IPS-20b (cell line): Measurements from ENCODE around the gene SPRN.
"Not testable (repeated sequence)": the region's sequence is repeated elsewhere in the genome, so short reads cannot be mapped to it uniquely, and the experiment has no call there.

Experiments
- H3K27ac ChIP-seq: one replicate; pipeline ENCODE4 v1.5.1; 2013; ENCODE audit warnings: low read length
- H3K27me3 ChIP-seq: 2 replicates; pipeline ENCODE4 v1.6.1; 2013; ENCODE audit warnings: mild to moderate bottlenecking, low read length, inconsistent platforms; ENCODE audit not compliant: insufficient read depth
- H3K36me3 ChIP-seq: 2 replicates; pipeline ENCODE4 v1.6.1; 2013; ENCODE audit warnings: low read depth, mild to moderate bottlenecking, inconsistent platforms, low read length, moderate library complexity; ENCODE audit not compliant: insufficient read depth
- H3K4me1 ChIP-seq: 2 replicates; pipeline ENCODE4 v1.6.1; 2013; ENCODE audit warnings: mild to moderate bottlenecking, control low read depth, inconsistent platforms, low read length, moderate library complexity; ENCODE audit not compliant: insufficient read depth
- H3K4me3 ChIP-seq: 2 replicates; pipeline ENCODE4 v1.5.1; 2013; ENCODE audit warnings: mild to moderate bottlenecking, low read length, inconsistent platforms
- H3K9ac ChIP-seq: 2 replicates; pipeline ENCODE4 v1.6.1; 2013; ENCODE audit warnings: low read depth, mild to moderate bottlenecking, inconsistent platforms, low read length, moderate library complexity
- H3K9me3 ChIP-seq: 2 replicates; pipeline ENCODE4 v1.6.1; 2013; ENCODE audit warnings: mild to moderate bottlenecking, low read depth, low read length, inconsistent platforms; ENCODE audit not compliant: insufficient read depth

Gene SPRN, protein sequence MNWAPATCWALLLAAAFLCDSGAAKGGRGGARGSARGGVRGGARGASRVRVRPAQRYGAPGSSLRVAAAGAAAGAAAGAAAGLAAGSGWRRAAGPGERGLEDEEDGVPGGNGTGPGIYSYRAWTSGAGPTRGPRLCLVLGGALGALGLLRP

DNA sequence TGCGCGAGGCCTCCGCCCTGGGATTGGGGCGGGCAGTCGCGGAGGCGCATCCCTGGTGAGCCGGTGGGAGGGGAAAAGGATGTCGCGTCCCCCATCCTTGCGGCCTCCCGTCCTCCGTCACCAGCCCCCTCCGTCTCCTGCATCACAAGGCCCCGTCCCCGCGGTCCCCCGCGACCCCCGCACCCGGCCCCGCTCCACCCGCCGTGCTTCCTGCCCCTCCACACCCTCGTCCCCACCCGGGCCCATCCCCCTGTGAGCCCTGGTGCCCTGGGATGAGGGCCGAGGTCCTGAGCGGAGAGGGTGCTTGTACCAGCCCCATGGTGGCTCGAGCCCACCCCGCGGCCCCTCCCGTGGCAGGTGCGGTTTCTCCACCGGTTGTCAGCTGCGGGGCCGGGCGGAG lies at the start of gene SPRN:
Gene SPRN (minus strand): TSS at position 25 of the 400 bp plus-strand sequence. CDS start 944 bp downstream, outside the sequence.
- peaks cover 17% of the 10 kb centered on the region for H3K27me3 ChIP-seq
- not testable (repeated sequence) for H3K36me3 ChIP-seq, H3K9me3 ChIP-seq, H3K9ac ChIP-seq, H3K4me1 ChIP-seq, H3K4me3 ChIP-seq, H3K27ac ChIP-seq

DNA sequence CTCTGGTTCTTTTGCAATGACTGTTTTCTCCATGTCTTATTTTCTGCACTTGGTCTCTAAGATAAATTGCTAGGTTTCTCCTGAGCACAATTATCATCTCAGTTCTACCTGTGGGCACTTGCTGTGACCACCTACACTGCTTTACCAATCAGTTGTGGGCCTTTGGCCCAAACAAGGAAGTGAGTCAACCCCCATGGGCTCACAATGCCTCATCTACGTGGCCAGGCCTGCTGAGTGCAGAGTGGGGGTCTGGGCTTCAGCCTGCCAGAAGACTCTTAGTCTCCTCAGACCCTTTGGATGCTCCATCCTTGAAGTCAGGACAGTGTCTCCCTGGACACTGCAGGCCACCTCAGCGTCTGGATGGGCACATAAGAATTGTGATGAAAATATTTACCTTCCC lies 49.6 kb upstream of the SPRN start:
- Histone ChIP-seq H3K9ac (no peak overlapping the region), H3K9me3 (peaks cover 69% of the 10 kb centered on the region), H3K27me3 (no peaks in the 10 kb centered on the region), H3K4me1 (no peaks in the 10 kb centered on the region), H3K4me3 (no peak overlapping the region), H3K36me3 (no peaks in the 10 kb centered on the region), H3K27ac (no peak overlapping the region)

DNA sequence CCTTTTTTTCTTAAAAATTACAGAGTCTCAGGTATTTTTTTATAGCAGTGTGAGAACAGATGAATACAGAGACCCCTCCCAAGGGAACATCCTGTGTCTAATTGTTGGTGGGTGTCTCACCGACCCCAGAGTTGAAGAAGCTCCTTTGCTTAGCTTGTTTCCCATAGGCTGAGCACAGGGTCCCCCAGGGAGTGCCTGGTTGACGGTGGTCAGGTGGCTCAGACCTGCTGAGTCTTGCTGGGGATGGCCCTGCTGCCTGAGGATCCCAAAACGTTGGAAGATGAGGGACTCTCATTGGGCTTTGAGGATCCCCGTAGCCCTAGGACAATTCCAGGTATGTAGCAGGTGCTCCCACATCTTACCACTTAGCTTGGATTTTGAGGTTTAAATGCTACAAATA lies 48.8 kb upstream of the SPRN start:
- H3K9me3 ChIP-seq: peaks cover 72% of the 10 kb centered on the region
- H3K4me1 ChIP-seq: no peaks in the 10 kb centered on the region
- no peak overlapping the region for H3K9ac ChIP-seq
- no peaks in the 10 kb centered on the region for H3K27me3 ChIP-seq
- no peak overlapping the region for H3K4me3 ChIP-seq
- H3K27ac ChIP-seq: no peak overlapping the region
- H3K36me3 ChIP-seq: no peaks in the 10 kb centered on the region

DNA sequence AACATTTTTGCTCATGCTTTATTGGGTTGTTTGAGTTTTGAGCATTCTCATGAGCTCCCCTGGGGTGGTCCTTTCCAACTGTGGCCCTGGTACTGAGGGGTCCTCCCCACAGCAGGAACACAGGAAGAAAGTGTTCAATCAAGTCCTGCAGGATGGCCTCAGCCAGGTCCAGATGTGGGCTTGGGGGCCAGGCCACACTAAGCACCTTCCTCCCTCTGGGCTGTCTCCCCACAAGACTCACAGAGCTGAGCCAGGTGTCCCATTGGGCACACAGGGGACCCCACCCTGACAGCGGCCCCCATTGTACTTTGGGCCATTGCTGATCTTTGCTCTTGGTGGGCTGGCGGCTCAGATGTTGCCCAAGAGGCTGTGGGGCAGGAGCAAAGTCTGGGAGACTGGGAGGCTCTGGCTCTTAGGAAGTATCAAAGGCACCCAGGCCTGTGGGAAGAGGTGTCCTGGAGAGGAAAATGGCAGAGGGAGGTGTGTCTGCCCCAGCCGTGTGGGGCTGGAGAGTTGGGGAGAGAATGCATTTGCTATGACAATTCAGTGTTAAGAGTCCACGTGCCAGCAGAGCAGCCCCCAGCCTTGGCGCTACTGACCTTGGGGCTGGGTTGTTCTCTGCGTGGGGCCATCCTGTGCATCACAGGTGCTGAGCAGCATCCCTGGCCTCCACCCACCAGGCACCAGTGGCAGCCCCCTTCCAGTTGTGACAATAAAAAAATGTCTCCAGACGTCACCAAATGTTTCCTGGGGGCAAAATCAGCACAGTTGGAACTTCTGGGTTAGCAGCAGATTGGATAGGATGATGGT lies 47.1 kb upstream of the SPRN start:
- no peak overlapping the region for H3K4me3 ChIP-seq
- H3K9ac ChIP-seq: no peak overlapping the region
- no peaks in the 10 kb centered on the region for H3K36me3 ChIP-seq
- no peaks in the 10 kb centered on the region for H3K4me1 ChIP-seq
- H3K9me3 ChIP-seq: peaks cover 86% of the 10 kb centered on the region
- H3K27ac ChIP-seq: no peak overlapping the region
- no peaks in the 10 kb centered on the region for H3K27me3 ChIP-seq

DNA sequence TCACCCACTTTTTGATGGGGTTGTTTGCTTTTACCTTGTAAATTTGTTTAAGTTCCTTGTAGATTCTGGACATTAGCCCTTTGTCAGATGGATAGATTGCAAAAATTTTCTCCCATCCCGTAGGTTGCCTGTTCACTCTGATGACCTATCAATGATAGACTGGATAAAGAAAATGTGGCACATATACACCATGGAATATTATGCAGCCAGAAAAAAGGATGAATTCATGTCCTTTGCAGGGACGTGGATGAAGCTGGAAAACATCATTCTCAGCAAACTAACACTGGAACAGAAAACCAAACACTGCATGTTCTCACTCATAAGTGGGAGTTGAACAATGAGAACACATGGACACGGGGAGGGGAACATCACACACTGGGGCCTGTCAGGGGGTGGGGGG lies 44.8 kb upstream of the SPRN start:
- not testable (repeated sequence) for H3K4me3 ChIP-seq, H3K27ac ChIP-seq, H3K9ac ChIP-seq, H3K4me1 ChIP-seq, H3K27me3 ChIP-seq, H3K36me3 ChIP-seq
- H3K9me3 ChIP-seq: peaks cover 81% of the 10 kb centered on the region

DNA sequence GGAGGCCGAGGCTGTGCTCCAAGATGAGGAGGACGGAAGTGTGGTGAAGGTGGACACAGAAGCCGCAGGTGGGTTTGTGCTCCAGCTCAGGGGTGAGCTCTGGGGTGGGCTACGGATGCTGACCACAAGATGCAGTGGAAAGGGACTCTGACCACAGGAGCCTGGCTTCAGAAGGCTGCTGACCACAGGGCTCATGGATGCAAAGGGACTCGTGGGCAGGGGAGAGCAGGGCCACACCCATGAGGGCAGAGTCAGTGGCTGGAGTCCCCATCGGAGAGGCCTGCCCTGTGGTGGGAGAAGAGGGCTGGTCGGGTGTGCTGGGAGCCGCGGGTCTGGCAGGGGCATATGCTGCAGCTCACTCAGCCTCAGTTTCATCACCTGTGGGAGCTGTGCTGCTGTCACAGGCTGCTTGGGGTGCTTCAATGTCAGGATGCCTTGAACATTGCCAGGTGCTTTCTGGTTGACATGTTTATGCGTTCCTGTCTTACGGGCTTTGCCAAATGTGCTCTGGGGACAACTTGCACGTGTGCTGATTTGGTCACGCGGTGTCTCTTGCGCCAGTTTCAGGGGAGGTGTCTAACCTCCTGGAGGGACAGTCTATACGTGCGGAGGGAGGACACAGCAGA lies 43.0 kb upstream of the SPRN start:
- H3K9me3 ChIP-seq: peaks cover 83% of the 10 kb centered on the region
- no peaks in the 10 kb centered on the region for H3K4me1 ChIP-seq
- no peak overlapping the region for H3K4me3 ChIP-seq
- no peak overlapping the region for H3K27ac ChIP-seq
- H3K36me3 ChIP-seq: no peaks in the 10 kb centered on the region
- H3K9ac ChIP-seq: no peak overlapping the region
- H3K27me3 ChIP-seq: no peaks in the 10 kb centered on the region

DNA sequence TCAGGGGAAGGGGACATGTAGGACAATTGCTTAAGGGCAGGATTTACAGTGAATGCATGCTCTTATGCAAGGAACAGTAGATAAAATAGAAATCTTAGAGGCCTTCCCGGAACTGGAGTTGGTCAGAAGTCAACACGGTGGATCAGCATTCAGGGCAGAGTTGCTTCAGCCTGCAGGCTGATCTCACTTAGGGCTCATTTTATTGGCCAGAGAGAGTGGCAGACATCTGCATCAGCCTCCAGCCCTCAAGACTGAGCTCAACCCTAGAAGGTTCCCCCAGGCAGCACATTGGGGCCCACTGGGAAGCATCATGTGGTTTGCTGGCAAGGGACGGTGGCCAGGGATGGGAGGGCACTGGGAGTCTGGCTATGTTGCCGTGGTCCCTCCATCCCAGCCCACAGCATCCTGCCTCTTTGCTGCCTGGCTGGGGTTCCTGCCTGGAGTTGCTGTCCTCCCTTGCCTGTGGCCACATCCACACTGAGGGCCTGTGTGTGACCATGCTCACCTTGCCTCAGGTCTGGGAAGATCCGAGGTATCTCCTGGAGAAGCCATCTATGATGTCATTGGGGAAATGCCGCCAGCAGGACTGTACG lies 42.4 kb upstream of the SPRN start:
- H3K36me3 ChIP-seq: no peaks in the 10 kb centered on the region
- no peaks in the 10 kb centered on the region for H3K4me1 ChIP-seq
- no peak overlapping the region for H3K4me3 ChIP-seq
- H3K9me3 ChIP-seq: peaks cover 84% of the 10 kb centered on the region
- H3K9ac ChIP-seq: no peak overlapping the region
- H3K27me3 ChIP-seq: no peaks in the 10 kb centered on the region
- no peak overlapping the region for H3K27ac ChIP-seq

DNA sequence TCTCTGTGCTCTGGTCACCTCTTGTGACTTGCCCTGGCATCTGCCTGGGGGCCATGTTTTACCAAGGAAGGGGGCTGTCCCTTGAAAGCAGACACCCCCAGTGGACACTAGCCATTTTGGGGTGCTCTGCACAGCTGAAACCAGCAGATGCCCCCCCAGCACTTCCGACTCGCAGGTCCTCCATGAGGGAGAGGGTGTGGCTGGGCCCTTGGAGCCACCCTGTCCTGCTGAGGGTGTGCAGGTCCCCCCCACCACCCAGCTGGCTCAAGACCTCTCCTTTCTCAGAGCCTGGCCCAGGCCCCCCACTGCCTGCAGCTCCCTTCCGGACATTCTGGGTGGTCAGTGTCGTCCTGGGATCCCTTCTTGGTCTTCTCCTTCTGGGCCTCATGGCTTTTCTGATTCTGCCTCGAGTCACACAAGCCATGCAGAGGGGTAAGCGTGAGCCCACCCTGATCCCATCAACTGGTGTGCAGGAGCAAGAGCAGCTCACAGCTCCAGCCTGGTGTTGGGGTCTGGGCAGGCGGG lies 41.6 kb upstream of the SPRN start:
- Histone ChIP-seq H3K27me3 (no peaks in the 10 kb centered on the region), H3K4me3 (no peak overlapping the region), H3K36me3 (no peaks in the 10 kb centered on the region), H3K9me3 (peaks cover 84% of the 10 kb centered on the region), H3K9ac (no peak overlapping the region), H3K4me1 (no peaks in the 10 kb centered on the region), H3K27ac (no peak overlapping the region)

DNA sequence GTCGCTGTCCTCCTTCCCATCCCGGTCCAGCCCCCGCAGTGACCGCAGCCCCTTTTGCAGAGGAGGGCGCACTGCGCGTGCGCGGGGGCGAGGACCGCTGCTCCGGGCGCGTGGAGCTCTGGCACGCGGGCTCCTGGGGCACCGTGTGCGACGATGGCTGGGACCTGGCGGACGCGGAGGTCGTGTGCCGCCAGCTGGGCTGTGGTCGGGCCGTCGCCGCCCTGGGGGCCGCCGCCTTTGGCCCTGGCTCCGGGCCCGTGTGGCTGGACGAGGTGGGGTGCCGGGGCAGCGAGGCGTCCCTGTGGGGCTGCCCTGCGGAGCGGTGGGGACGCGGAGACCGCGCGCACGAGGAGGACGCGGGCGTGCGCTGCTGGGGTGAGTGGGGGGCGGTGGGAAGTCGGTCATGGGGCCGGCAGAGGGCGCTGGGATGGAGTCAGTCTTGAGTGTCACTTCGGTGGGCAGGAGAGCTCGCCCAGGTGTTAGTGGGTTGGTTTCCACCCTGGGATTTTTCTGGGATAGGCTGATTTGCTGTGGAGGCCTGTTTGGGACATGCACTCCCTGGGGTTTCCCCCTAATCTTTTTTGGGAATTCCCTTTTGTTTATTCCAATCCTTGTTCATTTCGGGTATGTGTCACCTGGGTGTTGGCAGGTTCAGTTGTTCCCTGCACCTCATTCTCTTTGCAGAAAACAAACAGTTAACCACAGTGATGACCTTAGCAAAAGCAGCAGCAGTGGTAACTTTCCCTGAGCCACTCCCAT lies 40.9 kb upstream of the SPRN start:
- Histone ChIP-seq H3K9ac (no peak overlapping the region), H3K27me3 (no peaks in the 10 kb centered on the region), H3K36me3 (no peaks in the 10 kb centered on the region), H3K4me1 (no peaks in the 10 kb centered on the region), H3K27ac (no peak overlapping the region), H3K4me3 (no peak overlapping the region), H3K9me3 (peaks cover 83% of the 10 kb centered on the region)

DNA sequence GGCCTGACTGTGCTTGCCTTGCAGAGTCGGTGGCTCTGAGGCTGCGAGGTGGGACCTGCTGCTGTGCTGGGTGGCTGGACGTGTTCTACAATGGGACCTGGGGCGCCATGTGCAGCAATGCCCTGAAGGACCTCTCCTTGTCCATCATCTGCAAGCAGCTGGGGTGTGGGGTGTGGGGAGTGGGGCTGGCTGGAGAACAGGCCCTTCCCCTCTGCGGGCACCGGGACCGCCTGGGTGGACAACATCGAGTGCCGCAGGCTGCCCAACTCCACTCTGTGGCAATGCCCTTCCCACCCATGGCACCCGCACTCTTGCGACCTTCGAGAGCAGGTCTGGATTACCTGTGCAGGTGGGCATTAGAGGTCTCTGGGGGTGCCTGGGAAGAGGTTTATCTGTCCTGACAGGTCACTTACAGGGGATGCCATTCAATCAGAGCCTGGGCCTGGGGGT lies 40.2 kb upstream of the SPRN start:
- Histone ChIP-seq H3K27me3 (no peaks in the 10 kb centered on the region), H3K9ac (no peak overlapping the region), H3K9me3 (peaks cover 82% of the 10 kb centered on the region), H3K4me1 (no peaks in the 10 kb centered on the region), H3K27ac (no peak overlapping the region), H3K36me3 (no peaks in the 10 kb centered on the region), H3K4me3 (no peak overlapping the region)
